DMS79 treated with DMSO at 0.1 percent for 48 hours (cell line): ENCODE measurements around the gene MCRS1.
"Not testable (repeated sequence)": the region's sequence is repeated elsewhere in the genome, so short reads cannot be mapped to it uniquely, and the experiment has no call there.

Source experiments
- DNase-seq: peaks from one replicate; lab custom pipeline; 2025; lab: John Stamatoyannopoulos, UW

The MCRS1 gene

DNA sequence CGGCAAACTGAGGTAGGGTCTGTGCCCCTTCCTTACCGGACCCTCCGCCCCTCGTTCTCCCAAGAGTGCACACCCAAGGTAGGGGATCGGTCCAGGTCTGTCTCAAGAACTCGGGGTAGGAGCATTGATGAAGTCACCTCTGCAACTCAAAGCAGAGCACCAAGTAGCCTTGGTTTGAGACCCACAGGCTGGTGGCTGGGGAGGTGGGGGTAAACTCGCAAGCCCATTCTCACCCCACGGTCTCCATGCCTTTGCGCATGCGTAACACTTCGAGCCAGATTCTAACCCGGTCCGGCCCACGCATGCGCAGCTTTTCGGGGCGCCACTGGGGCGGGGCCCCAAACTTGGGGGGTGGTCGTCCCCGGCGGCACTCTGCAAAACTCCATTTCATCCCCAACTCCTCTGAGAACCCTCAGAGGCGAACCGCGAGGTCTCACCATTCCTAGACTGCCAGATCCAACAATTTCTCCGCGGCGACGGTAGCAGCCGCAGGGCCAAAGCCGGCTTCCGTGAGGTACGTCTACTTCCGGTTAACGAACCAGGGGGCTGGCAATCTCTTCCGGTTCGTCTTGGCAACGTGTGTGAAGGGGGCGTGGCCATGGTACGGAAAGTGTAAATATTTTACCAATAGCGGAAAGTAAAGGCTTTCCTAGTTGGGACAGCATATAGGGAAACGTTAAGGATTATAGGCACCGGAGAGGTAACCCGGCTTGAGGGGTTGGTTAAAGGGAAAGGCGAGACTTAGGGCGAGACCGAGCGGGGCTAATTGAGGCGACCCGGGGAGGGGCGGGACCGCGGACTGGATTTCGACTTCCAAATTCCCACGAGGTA, at the start of gene MCRS1:
TSS of gene MCRS1 (minus strand) at position 532 of the 831 bp plus-strand sequence. CDS start 1,411 bp downstream, outside the sequence.
- peak; percentile 85 for DNase-seq

DNA sequence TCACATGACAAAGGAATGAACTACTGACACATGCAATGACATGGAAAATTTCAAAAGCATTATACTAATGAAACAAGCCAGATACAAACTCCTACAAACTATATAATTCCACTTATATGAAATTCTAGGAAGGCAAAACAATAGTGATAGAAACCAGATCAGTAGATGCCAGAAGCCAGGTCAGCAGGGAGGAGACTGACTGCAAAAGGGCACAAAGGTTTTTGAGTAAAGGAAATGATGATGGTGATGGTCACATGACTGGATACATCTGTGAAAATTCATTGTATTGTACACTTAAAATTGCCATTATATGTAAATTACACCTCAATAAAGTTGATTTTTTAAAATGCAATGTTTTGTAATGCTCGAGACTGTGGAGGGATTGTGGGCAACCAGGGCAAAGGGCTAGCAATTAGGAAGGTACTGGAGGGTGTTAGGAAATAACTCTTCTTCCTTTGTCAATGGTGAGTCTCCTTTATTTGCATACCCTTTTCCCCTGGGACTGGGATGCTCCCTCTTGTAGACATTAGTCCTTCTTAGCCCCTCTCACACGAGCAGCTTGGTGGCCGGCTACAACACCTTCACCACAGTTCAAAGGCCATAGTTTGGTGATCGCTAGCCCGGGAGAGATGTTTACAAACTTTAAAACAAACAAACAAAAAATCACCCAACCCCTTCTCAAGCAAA, 48.7 kb upstream of the MCRS1 start:
- DNase-seq, result no peak

GRCh38 chr12:49615725-49616124, 47.8 kb upstream of the MCRS1 start:
- DNase-seq, result no peak

DNA sequence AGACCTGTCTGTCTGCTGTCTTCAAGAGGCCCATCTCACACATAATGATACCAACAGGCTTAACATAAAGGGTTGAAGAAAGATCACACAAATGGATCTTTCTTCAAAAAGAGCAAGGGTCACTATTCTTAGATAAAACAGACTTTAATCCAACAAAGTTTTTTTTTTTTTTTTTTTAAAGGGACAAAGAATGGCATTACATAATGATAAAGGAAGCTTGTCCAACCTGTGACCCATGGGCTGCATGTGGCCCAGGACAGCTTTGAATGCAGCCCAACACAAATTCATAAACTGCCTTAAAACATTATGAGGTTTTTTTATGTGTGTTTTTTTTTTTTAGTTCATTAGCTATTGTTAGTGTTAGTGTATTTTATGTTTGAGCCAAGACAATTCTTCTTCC, 44.3 kb upstream of the MCRS1 start:
- no peak for DNase-seq

DNA sequence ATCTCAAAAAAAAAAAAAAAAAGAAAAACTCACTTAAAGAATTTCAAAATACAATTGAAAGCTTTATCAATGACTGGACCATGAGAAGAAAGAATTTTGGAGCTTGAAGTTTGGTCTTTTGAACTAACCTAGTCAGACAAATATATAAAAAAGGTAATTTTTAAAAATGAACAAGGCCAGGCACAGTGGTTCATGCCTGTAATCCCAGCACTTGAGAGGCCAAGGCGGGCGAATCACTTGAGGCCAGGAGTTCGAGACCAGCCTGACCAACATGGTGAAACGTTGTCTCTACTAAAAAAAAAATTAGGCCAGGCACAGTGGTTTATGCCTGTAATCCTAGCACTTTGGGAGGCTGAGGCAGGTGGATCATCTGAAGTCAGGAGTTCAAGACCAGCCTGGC, 42.8 kb upstream of the MCRS1 start:
- not testable (repeated sequence) for DNase-seq

- DNase-seq, result no peak
Measured at GRCh38 chr12:49609875-49610154, 41.9 kb upstream of the MCRS1 start.

DNA sequence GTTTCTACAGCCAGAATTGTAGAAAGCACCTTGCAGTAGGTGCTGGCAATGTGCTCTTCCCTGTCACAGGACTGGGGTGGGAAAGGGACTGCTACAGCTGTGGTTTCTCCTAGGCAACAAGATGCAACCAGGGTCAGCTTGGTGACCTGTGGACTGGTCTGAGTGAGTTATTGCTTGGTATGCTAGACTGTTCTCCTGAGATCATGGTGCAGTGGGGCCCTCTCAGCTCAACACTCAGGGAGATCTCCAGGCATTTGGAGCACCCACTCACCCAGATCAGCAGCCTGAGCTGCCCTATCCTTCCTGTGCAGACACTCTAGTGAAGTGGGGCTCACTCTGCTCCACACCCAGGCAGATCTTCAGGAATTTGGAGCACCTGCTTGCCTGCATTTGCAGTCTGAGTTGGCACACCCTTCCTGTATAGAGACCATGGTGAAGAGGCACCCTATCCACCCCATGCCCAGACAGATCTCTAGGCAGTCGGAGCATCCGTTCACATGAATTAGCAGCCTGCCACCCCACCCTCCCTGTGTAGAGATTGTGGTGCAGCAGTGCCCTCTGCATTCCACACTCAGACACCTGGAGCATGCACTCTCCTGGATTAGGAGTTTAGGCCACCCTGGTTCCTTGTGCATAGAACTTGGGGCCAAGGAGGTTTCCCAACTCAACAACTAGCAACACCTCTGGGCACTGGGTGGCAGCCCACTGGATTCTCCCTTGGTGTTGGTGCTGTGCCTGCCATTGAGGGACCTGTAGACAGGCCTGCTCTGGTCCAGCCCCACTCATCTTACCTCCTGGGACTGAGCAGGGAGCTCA, 41.3 kb upstream of the MCRS1 start:
- no peak for DNase-seq

DNA sequence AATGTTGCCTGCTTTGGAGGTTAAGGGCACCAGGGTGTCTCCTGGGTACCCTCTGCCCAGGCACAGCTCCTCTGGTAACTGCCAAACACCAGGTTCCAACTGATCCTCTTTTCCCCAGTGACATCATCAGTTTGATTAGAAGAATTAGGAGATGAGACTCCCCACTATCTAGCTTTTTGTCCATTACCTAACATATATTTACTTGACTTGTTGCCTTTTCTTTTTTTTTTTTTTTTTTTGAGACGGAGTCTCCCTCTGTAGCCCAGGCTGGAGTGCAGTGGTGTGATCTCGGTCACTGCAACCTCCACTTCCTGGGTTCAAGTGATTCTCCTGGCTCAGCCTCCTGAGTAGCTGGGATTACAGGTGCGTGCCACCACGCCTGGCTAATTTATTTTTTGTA, 37.6 kb upstream of the MCRS1 start, which contains the start of gene FAM186B:
TSS of gene FAM186B (minus strand) at position 101 of the 400 bp plus-strand sequence. CDS start 162 bp downstream, outside the sequence.
- DNase-seq, result not testable (repeated sequence)

DNA sequence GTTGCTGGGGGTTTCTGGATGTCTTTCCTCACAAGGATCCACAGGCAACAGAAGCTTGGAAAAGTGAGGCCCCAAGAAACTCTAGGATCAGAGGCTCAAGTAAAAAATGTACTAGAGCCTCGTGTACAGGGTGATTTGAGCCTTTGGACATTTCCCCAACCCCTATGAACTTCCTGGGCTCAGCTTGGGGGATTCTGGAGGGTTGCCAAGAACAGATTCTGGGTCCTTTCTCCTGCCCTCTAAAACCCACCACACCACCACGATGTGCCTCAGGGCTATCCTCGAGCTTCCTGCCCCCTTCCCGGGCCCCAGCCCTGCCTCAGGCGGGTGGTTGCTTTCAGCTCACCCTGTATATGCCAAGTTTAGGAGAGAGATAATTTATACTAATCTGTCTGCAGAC, 36.9 kb upstream of the MCRS1 start:
- DNase-seq, result no peak

DNA sequence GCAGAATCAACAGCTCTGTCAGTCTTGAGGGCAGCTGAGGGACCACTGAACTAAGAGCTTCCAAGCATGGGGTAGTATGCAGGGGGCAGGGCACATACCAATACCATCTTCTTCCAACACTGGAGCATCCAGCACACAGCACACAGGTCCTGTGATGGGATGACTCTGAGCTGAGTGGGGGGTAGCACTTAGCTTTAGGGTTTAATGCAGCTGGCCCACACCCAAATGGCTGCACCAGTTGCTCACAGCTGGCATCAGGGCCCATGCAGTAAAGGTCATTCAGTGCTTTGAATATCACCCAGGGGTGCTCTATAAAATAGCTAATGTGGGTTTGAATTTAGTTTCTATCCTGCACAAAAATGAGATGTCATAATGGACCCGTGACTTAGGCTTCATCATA, 35.8 kb upstream of the MCRS1 start:
- no peak for DNase-seq

DNA sequence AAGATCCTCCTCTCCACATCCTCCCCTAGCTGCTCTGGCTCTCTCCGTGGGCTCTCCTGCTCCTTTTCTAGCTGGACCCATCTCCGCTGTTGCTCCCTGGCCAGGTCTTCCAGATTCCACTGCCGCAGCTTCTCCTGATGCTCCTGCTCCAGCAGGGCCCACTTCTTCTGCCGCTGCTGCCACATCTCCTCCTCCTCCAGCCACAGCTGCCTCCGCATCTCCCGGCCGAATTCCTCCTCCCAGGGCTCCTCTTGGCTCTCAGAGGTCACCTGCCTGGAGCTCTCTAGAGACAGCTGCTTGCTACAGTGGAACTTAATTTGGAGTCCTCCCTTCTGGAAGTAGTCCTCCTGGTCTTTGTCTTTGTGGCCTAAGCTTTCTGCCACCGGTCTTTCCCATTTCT, 32.0 kb upstream of the MCRS1 start:
- DNase-seq, result no peak

GRCh38 chr12:49598527-49598926, 30.6 kb upstream of the MCRS1 start:
- DNase-seq, result no peak

- peak; percentile 70 for DNase-seq
Measured at GRCh38 chr12:49588721-49589516, 21.0 kb upstream of the MCRS1 start.

- no peak for DNase-seq
Measured at GRCh38 chr12:49588281-49588680, 20.3 kb upstream of the MCRS1 start.

DNA sequence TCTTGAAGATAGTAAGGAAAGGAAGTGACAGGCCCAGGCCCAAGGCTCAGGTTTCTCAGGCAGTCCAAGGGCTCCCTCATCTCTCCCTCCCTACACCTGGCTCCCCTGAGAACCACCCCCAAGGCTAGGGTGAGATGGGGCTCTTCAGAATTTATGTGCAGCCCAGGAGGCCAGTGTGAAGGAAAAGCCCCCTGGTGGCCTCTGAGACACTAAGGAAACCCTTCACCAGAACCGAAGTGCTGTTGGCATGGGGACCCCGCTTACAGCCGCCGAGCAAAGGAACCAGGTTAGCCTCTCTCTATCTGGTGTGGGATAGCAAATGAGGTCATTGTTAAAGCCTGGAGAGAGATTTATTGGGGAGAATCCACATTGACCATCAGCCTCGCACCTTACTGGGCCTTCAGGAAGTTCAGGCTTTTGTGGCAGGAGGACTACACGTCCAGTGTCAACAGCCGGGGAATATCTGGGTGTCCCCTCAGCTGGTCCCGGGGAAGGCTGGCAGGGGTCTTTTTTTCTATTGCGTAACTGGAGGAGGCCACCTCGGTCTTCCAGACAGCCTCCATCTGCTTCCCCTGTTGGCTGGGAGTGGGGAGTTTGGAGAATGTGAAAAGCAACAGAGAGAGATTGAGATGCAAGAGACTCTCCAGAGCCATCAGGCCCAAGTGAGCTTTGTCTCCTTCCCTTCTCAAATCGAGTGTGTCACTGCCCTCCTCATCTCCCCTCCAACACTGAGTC, 19.4 kb upstream of the MCRS1 start:
- DNase-seq, result no peak

DNA sequence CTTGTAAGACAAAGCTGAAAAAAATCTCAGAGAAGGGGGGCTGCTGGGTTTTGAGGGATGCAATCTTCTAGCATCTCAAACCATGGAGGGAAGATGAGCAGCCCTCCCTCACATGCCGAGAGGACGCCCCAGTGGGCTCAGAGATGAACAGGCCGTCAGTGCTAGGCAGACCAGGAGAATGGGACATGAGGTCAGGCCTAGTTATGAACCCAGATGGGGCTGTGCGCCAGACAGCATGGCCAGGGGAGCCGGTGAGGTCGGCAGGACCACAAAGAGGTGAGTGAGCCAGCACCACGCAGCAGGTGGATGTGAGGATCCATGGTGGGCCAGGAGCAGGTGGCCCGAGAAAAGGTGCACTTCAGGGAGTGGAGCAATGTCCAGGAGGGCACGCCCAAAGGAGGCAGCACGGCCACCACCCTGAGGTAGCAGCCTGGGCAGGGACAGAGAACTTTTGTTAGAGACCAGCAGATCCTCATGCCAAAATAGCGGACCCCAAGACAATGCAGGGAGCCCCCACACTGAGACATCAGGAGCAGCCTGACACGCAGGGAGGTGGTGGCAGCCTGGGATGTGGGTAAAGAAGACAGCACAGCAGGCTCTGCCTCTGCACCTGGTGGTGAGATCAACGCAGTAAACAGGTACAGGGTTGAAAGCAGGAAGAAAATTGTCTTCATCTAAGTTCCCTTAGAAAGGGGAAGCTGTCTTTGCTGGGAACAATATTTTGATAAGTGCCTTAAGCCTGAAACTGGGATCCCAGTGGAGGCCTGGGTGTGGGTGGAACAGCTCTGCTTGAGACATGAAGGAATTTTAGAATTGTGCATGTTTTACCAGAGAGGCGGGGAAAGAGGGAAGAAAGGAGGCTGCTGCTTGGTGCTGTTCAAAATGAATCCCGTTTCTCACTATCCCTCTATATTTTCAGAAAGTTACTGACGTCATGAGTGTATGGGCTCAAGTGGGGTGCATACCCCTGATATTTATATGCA, 17.8 kb upstream of the MCRS1 start:
- no peak for DNase-seq

- no peak for DNase-seq
Measured at GRCh38 chr12:49584591-49584990, 16.6 kb upstream of the MCRS1 start.

DNA sequence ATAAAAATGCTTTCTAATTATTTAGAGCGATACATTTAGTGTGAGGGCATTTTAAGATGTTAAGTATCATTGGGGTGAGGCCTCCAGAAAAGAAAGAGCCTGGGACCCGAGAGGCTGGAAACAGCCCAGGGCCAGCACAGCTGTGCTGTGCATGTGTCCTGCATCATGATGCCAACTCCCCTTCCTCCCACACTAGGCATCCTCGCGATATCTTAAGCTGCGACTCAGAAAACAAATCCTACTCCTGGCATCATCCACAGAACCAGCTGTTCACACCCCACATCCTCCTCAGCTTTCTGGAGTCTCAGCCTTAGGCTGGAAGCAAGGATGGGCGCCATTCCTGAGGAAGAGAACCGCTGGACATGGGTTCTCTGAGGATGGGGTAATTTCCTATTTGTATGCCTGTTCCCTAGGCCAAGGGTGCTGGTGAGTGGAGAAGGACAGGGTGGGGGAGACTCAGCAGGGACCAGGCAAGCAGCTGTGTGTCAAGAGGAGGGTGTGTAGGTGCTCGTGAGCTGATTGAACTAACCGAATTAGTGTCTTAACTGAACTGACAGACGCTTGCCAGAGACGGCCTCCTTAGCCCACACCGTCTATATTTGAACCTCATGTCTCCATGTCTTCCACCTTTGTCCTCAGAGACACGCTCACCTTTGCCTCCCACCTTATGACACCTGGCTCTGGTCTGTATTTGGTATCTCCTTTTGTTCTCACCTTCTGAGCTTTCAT, 15.6 kb upstream of the MCRS1 start:
- DNase-seq, result no peak

- DNase-seq, result no peak
Measured at GRCh38 chr12:49582850-49583249, 14.9 kb upstream of the MCRS1 start.
